HG02610 (cell line): ENCODE measurements around the gene GDNF.
"Not testable (repeated sequence)": the region's sequence is repeated elsewhere in the genome, so short reads cannot be mapped to it uniquely, and the experiment has no call there.

Source experiments
- ATAC-seq: cut with Tn5 transposase; IDR thresholded peaks from one replicate; pipeline ENCODE4 v1.9.1; 2021; ENCODE audit warnings: mild to moderate bottlenecking, moderate library complexity; ENCODE audit not compliant: unreplicated experiment

The GDNF gene

GRCh38 chr5:37823433-37824152 lies 16.2 kb downstream of the GDNF start:
- no peak for ATAC-seq

GRCh38 chr5:37816883-37817282 lies 23.0 kb downstream of the GDNF start:
- ATAC-seq, result no peak

GRCh38 chr5:37816331-37816730 lies 23.5 kb downstream of the GDNF start:
- no peak for ATAC-seq

- no peak for ATAC-seq
Measured at GRCh38 chr5:37815913-37816312, 23.9 kb downstream of the GDNF start.

- ATAC-seq, result peak; percentile 43
Measured at GRCh38 chr5:37814699-37815098, 25.1 kb downstream of the GDNF start.

GRCh38 chr5:37812365-37812764 lies 27.5 kb downstream of the GDNF start:
- ATAC-seq, result no peak

- no peak for ATAC-seq
Measured at GRCh38 chr5:37811866-37812265, 28.0 kb downstream of the GDNF start.

GRCh38 chr5:37810311-37810710 lies 29.5 kb downstream of the GDNF start:
- no peak for ATAC-seq

- no peak for ATAC-seq
Measured at GRCh38 chr5:37808945-37809344, 30.9 kb downstream of the GDNF start.

- no peak for ATAC-seq
Measured at GRCh38 chr5:37807621-37808301, 32.1 kb downstream of the GDNF start.

GRCh38 chr5:37807015-37807414 lies 32.8 kb downstream of the GDNF start:
- no peak for ATAC-seq

GRCh38 chr5:37806476-37806875 lies 33.4 kb downstream of the GDNF start:
- ATAC-seq, result no peak

- no peak for ATAC-seq
Measured at GRCh38 chr5:37806016-37806415, 33.8 kb downstream of the GDNF start.

- ATAC-seq, result no peak
Measured at GRCh38 chr5:37804401-37804800, 35.4 kb downstream of the GDNF start.

- no peak for ATAC-seq
Measured at GRCh38 chr5:37803487-37803886, 36.4 kb downstream of the GDNF start.

- ATAC-seq, result no peak
Measured at GRCh38 chr5:37801521-37801920, 38.3 kb downstream of the GDNF start.

- no peak for ATAC-seq
Measured at GRCh38 chr5:37799865-37800421, 39.9 kb downstream of the GDNF start.

GRCh38 chr5:37796435-37796834 lies 43.4 kb downstream of the GDNF start:
- ATAC-seq, result not testable (repeated sequence)

GRCh38 chr5:37795292-37795691 lies 44.5 kb downstream of the GDNF start:
- ATAC-seq, result not testable (repeated sequence)

- ATAC-seq, result no peak
Measured at GRCh38 chr5:37792975-37793631, 46.7 kb downstream of the GDNF start.

- no peak for ATAC-seq
Measured at GRCh38 chr5:37791321-37791720, 48.5 kb downstream of the GDNF start.

GRCh38 chr5:37789991-37790390 lies 49.9 kb downstream of the GDNF start:
- ATAC-seq, result no peak
